C4-2B (cell line): ENCODE measurements around the gene CD200.

Experiments used
- CTCF ChIP-seq: fragments of 450-650 bp; conservative IDR thresholded peaks from 2 replicates; pipeline ENCODE4 v1.5.1; 2017; ENCODE audit warnings: mild to moderate bottlenecking
- ZFX ChIP-seq: fragments of 450-650 bp; IDR thresholded peaks from 2 replicates; pipeline ENCODE4 v1.6.1; 2017

GRCh38 chr3:112374333-112374734 lies 41.4 kb downstream of the CD200 start:
- TF ChIP-seq CTCF (no peak), ZFX (no peak)
